VCaP (cell line): ENCODE measurements around the gene BYSL.
A peak's percentile ranks its signal among the peaks of the same experiment; 100 is the strongest.

Source experiments
- H3K27ac ChIP-seq: fragments of 450-650 bp; 2 replicates; pipeline ENCODE4 v1.5.1; 2017
- TF ChIP-seq, protein P1 (sequence below): fragments of 450-650 bp; conservative IDR thresholded peaks from 2 replicates; pipeline ENCODE4 v1.5.1; 2017; ENCODE audit warnings: mild to moderate bottlenecking, moderate library complexity

BYSL gene

GRCh38 chr6:41938590-41939175, 17.4 kb downstream of the BYSL start:
- TF ChIP-seq, protein P1, sequence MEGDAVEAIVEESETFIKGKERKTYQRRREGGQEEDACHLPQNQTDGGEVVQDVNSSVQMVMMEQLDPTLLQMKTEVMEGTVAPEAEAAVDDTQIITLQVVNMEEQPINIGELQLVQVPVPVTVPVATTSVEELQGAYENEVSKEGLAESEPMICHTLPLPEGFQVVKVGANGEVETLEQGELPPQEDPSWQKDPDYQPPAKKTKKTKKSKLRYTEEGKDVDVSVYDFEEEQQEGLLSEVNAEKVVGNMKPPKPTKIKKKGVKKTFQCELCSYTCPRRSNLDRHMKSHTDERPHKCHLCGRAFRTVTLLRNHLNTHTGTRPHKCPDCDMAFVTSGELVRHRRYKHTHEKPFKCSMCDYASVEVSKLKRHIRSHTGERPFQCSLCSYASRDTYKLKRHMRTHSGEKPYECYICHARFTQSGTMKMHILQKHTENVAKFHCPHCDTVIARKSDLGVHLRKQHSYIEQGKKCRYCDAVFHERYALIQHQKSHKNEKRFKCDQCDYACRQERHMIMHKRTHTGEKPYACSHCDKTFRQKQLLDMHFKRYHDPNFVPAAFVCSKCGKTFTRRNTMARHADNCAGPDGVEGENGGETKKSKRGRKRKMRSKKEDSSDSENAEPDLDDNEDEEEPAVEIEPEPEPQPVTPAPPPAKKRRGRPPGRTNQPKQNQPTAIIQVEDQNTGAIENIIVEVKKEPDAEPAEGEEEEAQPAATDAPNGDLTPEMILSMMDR = no peak
- no peak overlapping the region for H3K27ac ChIP-seq

DNA sequence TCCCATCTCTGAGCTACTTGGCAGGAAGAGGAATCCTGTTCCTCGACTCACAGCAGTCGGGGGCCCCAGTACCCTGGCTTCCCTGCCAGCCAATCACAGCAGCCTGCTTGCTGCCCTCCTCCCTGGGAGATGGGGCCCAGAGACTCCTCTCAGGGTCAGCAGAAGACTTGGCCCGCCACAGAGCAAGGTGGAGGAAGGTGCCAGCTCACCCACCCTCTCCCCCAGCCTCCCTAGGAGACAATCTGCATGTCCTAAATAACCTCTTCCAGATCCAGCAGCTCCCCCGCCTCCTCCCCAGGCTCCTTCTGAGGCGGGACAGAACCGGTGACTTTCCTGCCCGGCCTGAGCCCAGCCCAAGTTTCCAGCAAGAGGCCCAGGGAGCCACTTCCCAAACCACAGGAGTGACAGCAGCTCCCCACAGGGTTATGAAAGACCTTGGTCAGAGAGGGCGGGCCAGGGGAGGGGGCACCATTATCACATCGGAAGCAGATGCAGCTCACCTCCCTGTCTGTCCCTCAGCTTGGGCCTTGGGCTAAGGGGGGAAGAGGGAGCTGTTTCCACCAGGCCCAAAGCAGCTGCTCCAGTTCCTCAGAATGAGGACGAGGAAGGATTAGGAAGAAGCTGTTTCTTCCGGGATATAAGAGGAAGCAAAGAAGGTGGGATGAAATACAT, 18.0 kb downstream of the BYSL start:
- TF ChIP-seq, protein P1 = no peak
- no peak overlapping the region for H3K27ac ChIP-seq

GRCh38 chr6:41939848-41940758, 18.8 kb downstream of the BYSL start:
- TF ChIP-seq, protein P1 = no peak
- peak overlapping the region; percentile 62 for H3K27ac ChIP-seq

- peak overlapping the region; percentile 62 for H3K27ac ChIP-seq
- TF ChIP-seq, protein P1 = no peak
These were observed 19.5 kb downstream of the BYSL start for GRCh38 chr6:41940759-41941279.

DNA sequence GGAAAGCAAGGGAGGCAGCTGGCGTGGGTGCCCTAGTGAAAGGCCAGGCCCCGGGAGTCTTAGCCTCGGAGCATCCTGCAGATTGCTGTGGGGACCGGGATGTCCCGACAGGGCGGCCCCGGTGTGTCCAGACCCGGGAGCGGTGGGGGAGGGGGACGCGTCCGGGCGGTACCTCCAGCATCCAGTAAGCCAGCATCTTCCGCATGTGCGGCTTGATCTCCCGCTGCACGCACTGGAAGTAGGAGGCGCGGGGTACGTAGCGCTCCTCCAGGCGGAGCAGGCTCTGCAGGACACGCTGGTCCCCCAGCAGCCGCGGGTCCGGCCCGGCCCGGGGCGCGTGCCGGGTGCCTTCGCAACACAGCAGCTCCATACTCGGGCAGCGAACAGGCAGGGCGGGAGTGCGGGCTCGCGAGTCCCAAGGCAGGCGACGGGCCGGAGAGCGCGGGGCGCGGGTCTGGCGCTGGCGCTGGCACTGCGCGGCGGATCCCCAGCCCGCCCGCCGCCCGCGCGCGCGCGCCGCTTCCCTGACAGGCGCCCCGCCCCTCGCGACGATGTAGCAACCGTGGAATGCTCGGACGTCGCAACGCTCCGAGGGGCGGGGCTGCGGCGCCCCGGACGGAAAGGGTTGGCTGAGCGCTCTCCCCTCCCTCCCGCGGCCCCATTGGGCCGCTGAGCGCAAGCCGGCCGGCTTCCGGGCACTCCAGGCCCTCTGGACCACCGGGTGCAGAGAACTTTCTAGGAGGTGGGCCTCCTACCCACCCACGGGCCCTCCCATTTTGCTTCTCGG, 20.2 kb downstream of the BYSL start, which contains the start of gene CCND3:
CCND3 (minus strand) TSS at position 529 of the 787 bp plus-strand sequence; CDS start at position 370, 159 bp downstream.
- H3K27ac ChIP-seq = peak within 1 kb of the TSS; percentile 62
- TF ChIP-seq, protein P1 = no peak

DNA sequence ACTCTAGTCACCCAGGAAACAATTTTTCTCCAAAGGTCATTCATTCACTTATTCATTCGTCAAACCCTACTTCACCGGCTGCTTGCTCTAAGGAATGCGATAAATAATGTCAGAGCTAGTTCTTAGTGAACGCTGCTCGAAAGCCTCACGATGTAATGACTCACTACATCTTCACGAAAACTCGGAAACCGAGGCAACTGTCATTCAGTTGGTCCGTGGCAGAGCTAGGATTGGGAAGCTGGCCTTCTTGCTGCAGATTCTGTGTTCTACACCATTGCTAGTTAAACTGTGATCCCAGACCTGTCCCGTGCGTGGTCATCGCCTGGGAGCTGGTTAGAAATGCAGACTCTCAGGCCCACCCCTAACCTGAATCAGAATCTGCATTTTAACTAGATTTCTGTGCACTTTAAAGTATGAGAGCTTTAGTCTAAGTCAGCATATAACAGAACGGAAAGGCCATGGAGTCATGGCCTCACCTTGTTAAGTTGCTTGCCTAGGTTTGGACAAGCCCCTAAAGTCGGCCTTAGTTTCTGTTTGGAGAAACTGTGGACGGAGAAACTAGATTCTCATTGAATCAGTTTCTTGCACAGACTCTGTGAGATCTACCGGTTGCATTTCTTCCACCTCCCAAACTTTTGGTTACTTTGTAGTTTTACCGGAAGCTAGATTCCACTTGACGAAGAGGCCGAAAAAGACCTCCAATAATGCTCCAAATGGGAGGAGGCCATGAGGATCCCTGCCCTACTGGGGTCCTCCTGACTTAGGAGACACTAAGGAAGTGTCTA, 21.0 kb downstream of the BYSL start:
- TF ChIP-seq, protein P1 = no peak
- H3K27ac ChIP-seq = peak overlapping the region; percentile 62

GRCh38 chr6:41942882-41943281, 21.6 kb downstream of the BYSL start:
- H3K27ac ChIP-seq = peak overlapping the region; percentile 62
